MM.1S (cell line): ENCODE measurements around the gene HTR2B.

ENCODE experiments used
- CTCF ChIP-seq: fragments of 300-600 bp; sonication (generic); IDR thresholded peaks from 2 replicates; pipeline ENCODE4 v1.5.1; 2016; ENCODE audit warnings: antibody characterized with exemption, low read length, mixed read lengths
- EZH2 ChIP-seq: fragments of 300-600 bp; sonication (generic); optimal IDR thresholded peaks from 2 replicates; pipeline ENCODE3; 2017; ENCODE audit warnings: low read depth, mild to moderate bottlenecking, antibody characterized with exemption, low read length, mixed read lengths

- TF ChIP-seq CTCF (no peak), EZH2 (no peak)
Measured at GRCh38 chr2:231110551-231110950, 14.3 kb downstream of the HTR2B start.
